ENCODE data around the gene BRD2.

BRD2 gene

GRCh38 chr6:32993363-32993973 is 25.1 kb downstream of the BRD2 start:
- no peak for DNase-seq (ENCODE audit: low read depth, low spot score)

- no peak for DNase-seq (ENCODE audit: low read depth, low spot score)
These were observed 27.1 kb downstream of the BRD2 start for GRCh38 chr6:32995448-32995847.

DNA sequence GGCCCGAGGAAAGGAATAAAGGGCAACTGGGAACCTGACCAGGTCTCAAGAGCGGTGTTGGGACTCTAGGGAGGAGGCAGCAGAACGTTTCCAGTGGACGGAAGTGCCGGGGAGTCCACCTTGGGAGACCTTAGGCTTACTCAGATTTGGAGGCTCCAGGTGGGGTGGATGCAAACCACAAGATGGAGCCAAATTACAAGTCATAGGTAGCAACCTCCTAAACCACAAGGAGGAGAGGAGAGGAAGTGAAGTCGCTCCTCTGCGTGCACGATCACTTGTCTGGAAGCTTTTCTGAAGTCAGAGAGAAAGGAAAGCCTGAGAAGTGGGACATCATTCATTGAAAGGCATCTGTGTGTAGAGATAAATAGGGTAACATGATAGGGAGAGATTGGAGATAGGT is 31.7 kb downstream of the BRD2 start:
- DNase-seq (ENCODE audit: low read depth, low spot score): peak; percentile 72

GRCh38 chr6:33001685-33002084 is 33.3 kb downstream of the BRD2 start:
- no peak for DNase-seq (ENCODE audit: low read depth, low spot score)

- no peak for DNase-seq (ENCODE audit: low read depth, low spot score)
These were observed 36.5 kb downstream of the BRD2 start for GRCh38 chr6:33004940-33005339.

- DNase-seq (ENCODE audit: low read depth, low spot score): no peak
These were observed 39.5 kb downstream of the BRD2 start for GRCh38 chr6:33007831-33008400.

GRCh38 chr6:33008944-33009861 is 40.8 kb downstream of the BRD2 start, which contains the start of gene HLA-DOA:
TSS of gene HLA-DOA (minus strand) at chr6:33009591.
- DNase-seq (ENCODE audit: low read depth, low spot score): peak; percentile 79

DNA sequence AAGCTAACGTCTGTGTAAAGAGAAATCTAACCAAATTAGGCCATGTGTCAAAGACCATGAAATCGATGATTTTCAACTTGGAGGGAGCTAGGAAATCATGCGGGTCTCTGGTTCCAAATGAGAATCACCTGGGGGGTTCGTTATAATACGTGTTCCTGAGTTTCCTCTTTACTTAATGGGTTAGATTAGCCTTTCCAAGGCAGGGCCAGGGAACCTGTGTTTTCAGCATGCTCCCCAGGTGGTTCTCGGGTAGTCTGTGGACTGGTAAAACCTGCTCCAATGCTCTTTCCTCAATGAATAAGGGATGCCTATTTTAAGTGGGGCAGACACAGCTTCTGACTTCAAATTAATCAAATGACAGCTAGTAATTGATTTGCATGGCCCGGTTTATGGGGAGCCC is 42.0 kb downstream of the BRD2 start:
- DNase-seq (ENCODE audit: low read depth, low spot score): no peak

- no peak for DNase-seq (ENCODE audit: low read depth, low spot score)
These were observed 45.2 kb downstream of the BRD2 start for GRCh38 chr6:33013608-33014007.

DNA sequence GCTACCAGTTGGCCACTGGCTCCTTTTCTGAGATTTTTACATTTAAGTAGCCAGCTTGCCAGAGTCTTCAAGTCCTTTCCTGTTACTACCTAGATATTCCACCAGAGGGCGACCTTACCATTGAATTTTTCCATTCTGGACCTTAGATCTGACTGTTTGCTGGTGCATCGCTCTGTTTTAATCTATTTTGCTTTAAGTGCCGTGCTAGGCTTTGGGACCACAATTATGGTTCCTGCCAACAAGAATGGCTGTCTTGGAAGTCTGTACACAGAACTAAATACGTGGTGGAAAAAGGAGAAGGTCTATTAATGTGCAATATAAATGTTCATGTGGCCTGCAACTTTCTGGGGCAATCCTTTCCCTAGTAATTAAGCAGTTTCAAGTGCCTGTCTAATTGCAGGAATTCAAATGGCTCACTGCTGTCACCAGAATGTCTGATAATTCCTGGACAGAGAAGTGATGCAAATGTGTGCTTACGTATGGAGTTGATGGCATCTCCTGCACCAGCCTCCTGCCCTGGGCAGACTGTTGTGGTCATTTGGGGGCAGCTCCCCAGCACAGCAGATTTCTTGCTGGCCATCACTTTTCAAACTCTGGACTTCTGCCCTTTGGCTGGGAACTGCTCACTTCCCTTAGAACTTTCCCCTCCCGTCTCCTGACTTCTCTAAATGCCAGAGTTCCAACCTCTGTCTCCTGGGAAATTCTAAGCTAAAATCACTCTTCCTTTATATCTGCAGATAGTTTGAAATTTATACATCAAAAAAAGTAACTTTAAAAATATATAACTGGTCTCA is 46.6 kb downstream of the BRD2 start:
- peak; percentile 76 for DNase-seq (ENCODE audit: low read depth, low spot score)

- DNase-seq (ENCODE audit: low read depth, low spot score): no peak
These were observed 47.4 kb downstream of the BRD2 start for GRCh38 chr6:33015798-33016197.

DNA sequence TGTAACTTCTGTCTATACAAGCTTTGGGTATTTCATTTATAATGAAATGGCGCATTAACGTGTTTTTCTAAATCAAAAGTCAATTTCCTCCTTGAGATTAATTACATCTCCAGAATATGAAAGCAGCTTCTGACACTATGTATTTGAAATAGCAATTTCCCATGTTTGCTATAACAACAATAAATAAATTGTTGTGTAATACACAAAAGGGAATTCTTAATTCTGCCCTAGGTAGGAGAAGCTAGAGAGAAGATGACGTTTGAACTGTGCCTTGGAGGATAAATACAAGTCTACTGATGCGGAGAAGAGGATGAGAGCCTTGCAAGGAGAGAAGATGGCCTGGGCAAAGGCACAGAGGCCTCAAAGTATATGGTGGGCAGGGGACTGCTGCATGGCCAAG is 48.6 kb downstream of the BRD2 start:
- DNase-seq (ENCODE audit: low read depth, low spot score): no peak

DNA sequence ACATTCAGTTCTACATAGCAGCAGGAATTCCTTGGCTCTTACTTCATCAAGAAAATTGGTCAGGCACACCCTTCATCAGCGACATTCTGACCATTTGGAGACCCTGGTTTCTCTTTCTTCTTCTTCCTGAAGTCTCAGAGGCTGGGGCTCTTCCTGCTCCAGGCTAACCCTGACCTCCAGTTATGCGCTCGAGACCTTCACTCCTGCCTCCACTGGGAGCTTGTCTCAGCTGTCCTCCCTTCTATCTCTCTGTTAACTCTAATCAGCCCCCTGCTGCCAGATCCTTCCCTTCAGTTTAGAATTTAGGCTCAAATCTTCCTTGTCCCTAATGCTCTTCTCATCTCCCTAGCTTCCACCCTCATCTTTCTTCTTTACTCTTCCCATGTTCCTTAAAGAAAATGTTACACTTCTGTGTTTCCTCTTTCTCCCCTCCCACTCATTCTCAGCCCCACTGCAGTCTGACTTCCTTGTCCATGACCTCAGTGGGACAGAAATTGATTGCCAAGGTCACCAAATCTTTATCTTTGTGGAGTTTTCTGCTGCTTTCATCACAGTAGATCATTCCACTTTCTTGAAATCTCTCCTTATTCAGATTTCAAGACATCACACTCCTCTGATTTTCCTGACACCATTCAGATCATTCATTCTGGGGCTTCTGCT is 49.4 kb downstream of the BRD2 start:
- DNase-seq (ENCODE audit: low read depth, low spot score): no peak

DNA sequence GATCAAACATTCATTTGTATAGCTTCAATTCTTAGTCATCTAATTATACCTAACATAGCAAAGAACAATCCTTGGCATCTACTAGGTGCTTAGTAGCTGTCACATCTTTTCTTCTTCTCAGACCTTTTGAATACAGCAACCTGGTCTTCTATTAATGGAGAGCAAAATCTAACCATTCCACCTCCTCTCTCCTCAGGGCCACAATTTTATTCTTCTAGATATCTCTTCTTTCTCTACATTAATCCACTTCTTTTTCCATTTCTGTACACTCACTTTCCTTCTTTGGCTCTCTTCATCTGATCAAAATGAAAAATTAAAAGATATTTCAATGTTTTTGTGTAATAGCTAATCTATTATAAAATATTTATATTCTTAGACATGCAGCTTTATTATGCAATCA is 50.0 kb downstream of the BRD2 start:
- DNase-seq (ENCODE audit: low read depth, low spot score): no peak

DNA sequence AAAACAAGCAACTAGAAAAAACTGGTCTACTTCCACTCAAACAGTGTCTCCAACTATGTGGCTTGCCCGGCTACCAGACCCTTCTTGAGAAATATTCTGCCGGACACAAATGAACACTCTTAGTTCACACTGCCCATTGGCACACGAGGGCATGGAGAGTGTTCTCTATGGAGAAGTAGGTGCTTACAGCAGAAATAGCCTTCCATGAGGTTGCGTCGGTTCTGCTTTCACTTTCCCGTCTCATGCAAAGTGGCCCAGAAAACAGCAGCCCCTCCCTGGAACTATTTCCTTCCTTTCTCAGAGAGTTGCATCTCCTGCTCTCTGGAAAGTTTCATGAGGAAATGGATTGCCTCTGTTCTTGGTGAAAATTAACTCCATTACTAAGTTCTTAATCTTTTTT is 50.5 kb downstream of the BRD2 start:
- DNase-seq (ENCODE audit: low read depth, low spot score): no peak

DNA sequence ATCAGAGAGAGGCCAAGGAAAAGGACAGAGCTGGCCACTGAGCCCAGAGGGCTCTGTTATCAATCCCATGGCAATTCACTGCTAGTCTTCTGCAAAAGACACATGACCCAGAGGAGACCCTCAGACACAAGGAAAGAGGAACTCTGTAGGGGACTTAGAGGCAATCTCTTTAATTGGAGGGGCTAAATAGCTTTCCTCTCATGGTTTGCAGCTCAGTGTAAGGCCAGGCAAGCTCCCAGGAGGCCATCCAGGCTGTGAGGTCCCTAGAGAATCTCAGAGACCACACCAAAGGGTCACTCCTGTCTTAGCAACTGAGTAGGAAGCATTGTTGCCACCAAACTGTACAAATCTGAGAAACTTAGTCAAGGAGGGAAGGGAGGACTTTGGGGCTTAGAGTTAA is 51.0 kb downstream of the BRD2 start:
- DNase-seq (ENCODE audit: low read depth, low spot score): no peak

DNA sequence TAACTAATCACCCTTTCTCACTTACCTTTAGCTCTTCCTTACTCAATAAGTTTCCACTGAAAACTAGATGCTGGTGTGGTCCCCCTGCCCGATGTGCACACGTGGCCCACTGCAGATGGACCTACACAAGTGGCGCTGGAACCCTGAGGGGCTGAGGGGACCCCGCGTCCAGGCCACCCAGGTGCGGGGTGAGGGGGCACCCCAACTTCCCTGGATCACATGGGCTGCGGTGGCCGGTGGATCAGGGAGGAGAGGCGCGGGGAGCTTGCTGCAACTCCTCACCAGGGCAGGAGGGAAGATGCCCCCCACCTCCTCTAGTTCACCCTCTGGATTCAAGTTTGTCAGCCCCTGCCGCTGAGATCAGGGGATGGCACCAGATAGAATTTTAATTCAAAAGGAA is 53.5 kb downstream of the BRD2 start:
- no peak for DNase-seq (ENCODE audit: low read depth, low spot score)

DNA sequence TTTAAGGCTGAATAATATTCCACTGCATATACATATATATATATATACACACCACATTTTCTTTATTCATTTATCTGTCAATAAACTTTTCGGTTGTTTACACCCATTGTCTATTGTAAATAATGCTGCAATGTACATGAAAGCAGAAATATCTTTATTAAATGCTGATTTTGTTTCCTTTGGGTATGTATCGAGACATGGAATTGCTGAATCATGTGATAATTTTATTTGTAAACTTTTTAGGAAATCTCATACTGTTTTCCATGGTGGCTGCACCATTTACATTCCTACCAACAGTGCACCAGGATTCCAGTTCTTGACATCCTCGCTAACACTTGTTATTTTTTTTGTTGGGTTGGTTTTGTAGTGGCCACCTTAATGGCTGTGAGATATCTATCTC is 55.1 kb downstream of the BRD2 start:
- DNase-seq (ENCODE audit: low read depth, low spot score): no peak

GRCh38 chr6:33024521-33024920 is 56.1 kb downstream of the BRD2 start:
- no peak for DNase-seq (ENCODE audit: low read depth, low spot score)

DNA sequence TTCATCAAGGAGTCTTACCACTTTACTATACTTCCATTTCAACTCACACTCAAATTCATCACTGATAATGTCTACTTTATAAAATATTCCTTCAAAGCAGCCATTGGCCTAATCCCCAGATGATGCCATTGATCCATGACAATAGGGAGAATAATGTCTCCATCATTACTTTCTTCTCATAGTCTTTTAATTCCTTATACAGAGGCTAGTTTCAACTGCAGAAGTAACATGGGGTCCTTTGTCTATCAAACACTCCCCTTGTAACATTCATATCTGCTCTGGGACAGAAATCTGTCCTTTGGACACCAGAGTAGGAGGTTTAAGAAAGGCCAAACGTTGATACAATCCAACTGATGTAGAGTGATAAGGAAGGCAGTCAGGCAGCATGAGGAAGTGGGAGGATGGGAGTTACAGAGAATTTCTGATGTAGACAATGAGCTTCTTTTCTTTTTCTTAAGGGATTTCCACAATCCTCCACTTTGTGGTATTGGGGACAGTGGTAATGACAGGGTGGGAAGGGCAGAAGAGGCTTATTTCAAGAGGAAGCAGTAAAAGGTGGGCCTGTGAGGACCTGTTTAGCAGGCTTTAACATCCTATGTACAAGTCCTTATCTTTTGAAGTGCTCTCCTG is 59.9 kb downstream of the BRD2 start:
- no peak for DNase-seq (ENCODE audit: low read depth, low spot score)
